A549 (cell line): Measurements from ENCODE around the gene SLC9A9. TPM values are rescaled to one million over a fixed set of nuclear protein-coding genes. Genes with fewer than 3 reads are reported as not detected.

Experiments
- ATAC-seq, 2 experiments: fragments of 200-7000 bp in 1 of 2; fragments of >200 bp in 1 of 2; cut with Nextera tagmentation in 1 of 2; cut with Tn5 transposase in 1 of 2; 3 replicates each; pipeline versions ENCODE4 v1.8.0 to v1.9.1; 2018 to 2020; ENCODE audit warnings: mild to moderate bottlenecking in 1 of 2, moderate library complexity in 1 of 2
- CTCF ChIA-PET: fragments of 300-600 bp; sonication (Branson Sonifier 250); formaldehyde crosslinking; extraction: SDS; loops from one replicate; lab custom pipeline; 2021; ENCODE audit warnings: antibody characterized with exemption, inconsistent platforms; lab: Yijun Ruan, JAX
- POLR2A ChIA-PET: fragments of 350-600 bp; formaldehyde crosslinking; extraction: SDS; loops from one replicate; lab custom pipeline; 2021; ENCODE audit warnings: antibody characterized with exemption, inconsistent platforms; lab: Yijun Ruan, JAX
- DNase-seq, 2 experiments: peaks; one replicate each; pipeline versions ENCODE4 v3.0.0 to v3.0.0-alpha.2; 2011 to 2016; ENCODE audit warnings: low read depth in 1 of 2, low spot score in 1 of 2
- FAIRE-seq: peaks from 2 replicates; lab custom pipeline; 2011; peaks lifted over from hg19 to GRCh38; lab: Jason Lieb, UNC
- H3K27ac ChIP-seq, 2 experiments: fragments of >200 bp; sonication (Bioruptor Twin); formaldehyde crosslinking; 3 replicates each; pipeline ENCODE4 v1.5.1; 2016 to 2017
- H3K4me1 ChIP-seq: fragments of >200 bp; sonication (Bioruptor Twin); formaldehyde crosslinking; 3 replicates; pipeline ENCODE4 v1.6.1; 2016
- H3K4me2 ChIP-seq: fragments of >200 bp; sonication (Bioruptor Twin); formaldehyde crosslinking; 3 replicates; pipeline ENCODE4 v1.6.1; 2016
- H3K4me3 ChIP-seq: fragments of >200 bp; sonication (Bioruptor Twin); formaldehyde crosslinking; 3 replicates; pipeline ENCODE4 v1.5.1; 2016
- H3K9me3 ChIP-seq: fragments of >200 bp; sonication (Bioruptor Twin); formaldehyde crosslinking; 3 replicates; pipeline ENCODE4 v1.6.1; 2016
- BHLHE40 ChIP-seq: IDR thresholded peaks from 2 replicates; pipeline ENCODE4 v1.6.1; 2012; ENCODE audit warnings: low read depth, low read length, inconsistent platforms
- CEBPB ChIP-seq, 2 experiments: fragments of >200 bp in 1 of 2; sonication (Bioruptor Twin) in 1 of 2; formaldehyde crosslinking in 1 of 2; IDR thresholded peaks; 2 replicates each; pipeline ENCODE4 v1.6.1; 2012 to 2016
- CTCF ChIP-seq: fragments of >200 bp; sonication (Bioruptor Twin); formaldehyde crosslinking; IDR thresholded peaks from 3 replicates; pipeline ENCODE4 v1.5.1; 2016
- EHMT2 ChIP-seq: fragments of 200-600 bp; sonication (generic); IDR thresholded peaks from 2 replicates; pipeline ENCODE4 v1.6.1; 2016; ENCODE audit warnings: antibody characterized with exemption, low read depth, mild to moderate bottlenecking, moderate library complexity
- ELK1 ChIP-seq: fragments of 150-350 bp; IDR thresholded peaks from 2 replicates; pipeline ENCODE4 v1.6.1; 2014; ENCODE audit warnings: low read depth, mild to moderate bottlenecking, low read length
- EP300 ChIP-seq, 2 experiments: fragments of >200 bp; sonication (Bioruptor Twin); formaldehyde crosslinking; IDR thresholded peaks; 2 replicates in 1 of 2; 3 replicates in 1 of 2; pipeline ENCODE4 v1.6.1; 2016 to 2017
- FOSB ChIP-seq: fragments of 250-450 bp; sonication (Bioruptor Pico); IDR thresholded peaks from 2 replicates; pipeline ENCODE4 v1.5.0; 2020; ENCODE audit warnings: mild to moderate bottlenecking, moderate library complexity
- FOXS1 ChIP-seq: fragments of 250-450 bp; sonication (Bioruptor Pico); IDR thresholded peaks from 2 replicates; pipeline ENCODE4 v1.5.0; 2020; ENCODE audit warnings: mild to moderate bottlenecking, moderate library complexity
- HDAC2 ChIP-seq: fragments of 200-600 bp; sonication (generic); IDR thresholded peaks from 2 replicates; pipeline ENCODE4 v1.6.1; 2016
- HEYL ChIP-seq: fragments of 250-450 bp; sonication (Bioruptor Pico); IDR thresholded peaks from 2 replicates; pipeline ENCODE4 v1.8.0; 2021; ENCODE audit warnings: mild to moderate bottlenecking, moderate library complexity
- HMGXB4 ChIP-seq: fragments of 250-450 bp; sonication (Bioruptor Pico); IDR thresholded peaks from 2 replicates; pipeline ENCODE4 v1.5.0; 2021; ENCODE audit warnings: mild to moderate bottlenecking, moderate library complexity, borderline replicate concordance
- HOXB13 ChIP-seq: fragments of 250-450 bp; sonication (Bioruptor Pico); IDR thresholded peaks from 2 replicates; pipeline ENCODE4 v1.5.0; 2020; ENCODE audit warnings: low read depth, mild to moderate bottlenecking, moderate library complexity
- KDM1A ChIP-seq: fragments of 200-600 bp; sonication (generic); IDR thresholded peaks from 2 replicates; pipeline ENCODE4 v1.6.1; 2016; ENCODE audit warnings: low read depth, mild to moderate bottlenecking
- MAX ChIP-seq: IDR thresholded peaks from 2 replicates; pipeline ENCODE4 v1.6.1; 2012
- NFE2L2 ChIP-seq: fragments of 150-350 bp; conservative IDR thresholded peaks from 2 replicates; pipeline ENCODE4 v1.6.1; 2014; ENCODE audit warnings: low read length
- PBX3 ChIP-seq: IDR thresholded peaks from 2 replicates; pipeline ENCODE4 v1.6.1; 2012
- RAD21 ChIP-seq, 2 experiments: fragments of >200 bp in 1 of 2; sonication (Bioruptor Twin) in 1 of 2; formaldehyde crosslinking in 1 of 2; IDR thresholded peaks in 1 of 2; conservative IDR thresholded peaks in 1 of 2; 2 replicates in 1 of 2; 3 replicates in 1 of 2; pipeline ENCODE4 v1.6.1; 2012 to 2018; ENCODE audit warnings: inconsistent platforms in 1 of 2
- RCOR1 ChIP-seq: fragments of 150-350 bp; IDR thresholded peaks from 2 replicates; pipeline ENCODE4 v1.6.1; 2014; ENCODE audit warnings: antibody characterized with exemption, low read length, low read depth
- REST ChIP-seq: fragments of 200-600 bp; sonication (generic); IDR thresholded peaks from 2 replicates; pipeline ENCODE4 v1.6.1; 2016; ENCODE audit warnings: antibody characterized with exemption, mild to moderate bottlenecking, moderate library complexity
- RFX5 ChIP-seq: fragments of 450-650 bp; IDR thresholded peaks from 2 replicates; pipeline ENCODE4 v1.7.1; 2014; ENCODE audit warnings: antibody characterized with exemption, mild to moderate bottlenecking, moderate library complexity
- RNF2 ChIP-seq: fragments of 200-600 bp; sonication (generic); IDR thresholded peaks from 2 replicates; pipeline ENCODE4 v1.6.1; 2016; ENCODE audit warnings: low read depth, mild to moderate bottlenecking, antibody characterized with exemption, moderate library complexity, borderline replicate concordance
- SMC3 ChIP-seq: fragments of >200 bp; sonication (Bioruptor Twin); formaldehyde crosslinking; IDR thresholded peaks from 3 replicates; pipeline ENCODE4 v1.6.1; 2018; ENCODE audit warnings: inconsistent platforms
- SREBF2 ChIP-seq: fragments of 450-650 bp; IDR thresholded peaks from 2 replicates; pipeline ENCODE4 v1.6.1; 2014; ENCODE audit warnings: mild to moderate bottlenecking, moderate library complexity
- ZFP36 ChIP-seq: fragments of 450-650 bp; IDR thresholded peaks from 2 replicates; pipeline ENCODE4 v1.6.1; 2014; ENCODE audit warnings: borderline replicate concordance; ENCODE audit not compliant: partially characterized antibody
- WGBS: methylation state at CpG from one replicate; pipeline ENCODE4 v1.1.6; 2017; ENCODE audit errors: missing lambda C conversion rate; 5-methylcytosine and 5-hydroxymethylcytosine counted together
- polyA plus RNA-seq, 4 experiments: library from polyadenylated mRNA; depleted of rRNA in 3 of 4; stranded (reverse); fragments of >200 nt; fragmentation: RNase III in 1 of 4; extraction: RNeasy Plus Mini Kit Qiagen cat#74134 plus additional on column Dnase treatment in 1 of 4; gene quantifications; 2 replicates in 3 of 4; 3 replicates in 1 of 4; pipeline ENCODE4 v1.2.3, GENCODE V29; 2011 to 2017

SLC9A9 gene
- polyA plus RNA-seq, 2 of the 4 experiments (the other 2 are of a cell fraction): 0.10 to 0.32 TPM

- 0% methylated on average over 1 of the region's 1 CpG for WGBS
- ChIA-PET POLR2A (no interaction called here), CTCF (no interaction called here)
- FAIRE-seq: no peak
- no peak overlapping the region for H3K27ac ChIP-seq
- H3K9me3 ChIP-seq: no peaks in the 10 kb centered on the region
- H3K4me3 ChIP-seq: no peak overlapping the region
- H3K4me2 ChIP-seq: no peak overlapping the region
- H3K4me1 ChIP-seq: no peaks in the 10 kb centered on the region
- TF ChIP-seq HMGXB4 (CRISPR knock-in tag) (no peak), HDAC2 (no peak), BHLHE40 (no peak), EP300 (IDR thresholded peaks at IDR 0.05) (no peak), HEYL (CRISPR knock-in tag) (no peak), RNF2 (no peak), MAX (no peak), CEBPB (IDR thresholded peaks at IDR 0.05) (no peak), NFE2L2 (no peak), ZFP36 (no peak), HOXB13 (CRISPR knock-in tag) (no peak), RCOR1 (no peak), ELK1 (no peak), RAD21 (conservative IDR thresholded peaks at IDR 0.05 in 1 of 2, IDR thresholded peaks at IDR 0.05 in 1 of 2) (no peak), KDM1A (no peak)
- no peak for ATAC-seq
- no peak for DNase-seq
Measured at GRCh38 chr3:143754090-143754489, 94.2 kb downstream of the SLC9A9 start.

GRCh38 chr3:143753456-143753855 lies 94.8 kb downstream of the SLC9A9 start:
- H3K4me3 ChIP-seq: no peak overlapping the region
- no peaks in the 10 kb centered on the region for H3K9me3 ChIP-seq
- DNase-seq (no peak), FAIRE-seq (no peak), ATAC-seq (no peak)
- ChIA-PET CTCF (no interaction called here), POLR2A (no interaction called here)
- no peak overlapping the region for H3K27ac ChIP-seq
- no peak overlapping the region for H3K4me2 ChIP-seq
- H3K4me1 ChIP-seq: no peaks in the 10 kb centered on the region
- TF ChIP-seq MAX (no peak), ELK1 (no peak), PBX3 (no peak), FOSB (CRISPR knock-in tag) (no peak), SMC3 (no peak), EP300 (IDR thresholded peaks at IDR 0.05) (no peak), RFX5 (no peak), KDM1A (no peak), SREBF2 (no peak), CTCF (no peak), REST (no peak), EHMT2 (no peak), HMGXB4 (CRISPR knock-in tag) (no peak), FOXS1 (CRISPR knock-in tag) (no peak)
